HL-60 (cell line): ENCODE measurements around the gene ACSF3.

Experiments used
- CTCF ChIP-seq: IDR thresholded peaks from one replicate; pipeline ENCODE4 v1.5.1; 2011; ENCODE audit warnings: low read length, control low read depth, inconsistent platforms; ENCODE audit not compliant: insufficient read depth
- GABPA ChIP-seq: IDR thresholded peaks from 2 replicates; pipeline ENCODE4 v1.6.1; 2012; ENCODE audit warnings: low read depth

DNA sequence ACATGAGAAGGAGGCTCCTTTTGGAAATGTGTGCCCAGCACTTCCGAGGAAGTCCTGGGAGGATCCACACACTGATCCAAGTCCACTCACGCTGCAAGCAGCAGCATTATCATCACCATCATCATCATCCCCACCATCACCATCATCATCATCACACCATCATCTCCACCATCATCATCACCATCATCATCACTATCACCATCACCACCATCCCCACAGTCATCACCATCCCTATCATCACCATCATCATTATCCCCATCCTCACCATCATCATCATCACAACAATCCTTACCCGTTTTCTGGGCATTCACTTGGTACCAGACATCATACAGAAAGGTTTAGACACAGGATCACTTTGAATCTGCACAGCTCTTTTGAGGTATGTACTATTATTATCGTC lies 47.8 kb upstream of the ACSF3 start:
- TF ChIP-seq CTCF (no peak), GABPA (no peak)
